Measurements from ENCODE around the gene COL28A1.

The COL28A1 gene

GRCh38 chr7:7516156-7516555 lies 19.5 kb downstream of the COL28A1 start:
- Histone ChIP-seq H3K4me2 (no peak overlapping the region), H3K27ac (no peak overlapping the region), H3K4me3 (IDR thresholded peaks at IDR 0.05; ENCODE audit: insufficient read depth, low read depth, low read length) (no peak overlapping the region), H3K36me3 (ENCODE audit: insufficient read depth) (no peaks in the 10 kb centered on the region), H3K4me1 (ENCODE audit: low read depth, poor library complexity, severe bottlenecking) (no peaks in the 10 kb centered on the region), H3K79me2 (ENCODE audit: insufficient read depth, low read depth) (no peaks in the 10 kb centered on the region), H2AFZ (ENCODE audit: low read depth) (no peak overlapping the region), H4K20me1 (ENCODE audit: insufficient read depth) (no peaks in the 10 kb centered on the region), H3K9ac (no peak overlapping the region), H3K27me3 (ENCODE audit: insufficient read depth, low read depth) (no peaks in the 10 kb centered on the region)
- TF ChIP-seq CTCF (conservative IDR thresholded peaks at IDR 0.05; ENCODE audit: low read depth, low read length): no peak

DNA sequence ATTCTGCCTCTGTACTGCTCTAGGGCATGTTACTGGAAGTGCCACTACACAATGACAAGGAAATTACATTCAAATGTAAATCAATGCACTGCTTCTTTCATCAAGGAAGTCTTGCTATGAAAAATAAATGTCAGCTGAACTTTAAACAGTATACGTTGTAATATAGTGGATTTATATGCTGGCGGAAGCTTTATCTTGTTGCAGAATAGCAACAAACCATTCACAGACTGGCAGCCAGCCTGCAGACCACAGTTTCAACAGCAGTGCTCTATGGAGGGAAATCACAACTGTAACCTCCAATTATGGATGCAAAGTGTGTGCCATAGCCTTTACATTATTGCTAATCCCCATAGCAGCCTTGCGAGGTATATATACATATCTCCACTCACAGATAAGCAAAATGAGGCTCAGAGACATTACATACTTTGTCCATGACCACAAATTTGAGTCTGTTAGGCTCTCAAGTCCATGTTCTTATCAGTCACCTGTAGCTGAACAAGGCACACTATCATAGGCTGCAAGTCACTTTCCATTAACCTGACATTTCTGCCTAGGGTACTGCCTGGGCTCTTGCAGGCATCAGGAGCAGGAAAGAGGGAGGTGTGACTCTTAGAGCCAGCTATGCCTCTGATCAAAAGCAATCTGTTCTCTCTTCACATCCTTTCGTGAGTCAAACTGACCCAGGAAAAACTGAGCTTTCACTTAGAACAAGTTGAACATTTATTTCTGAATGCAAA lies 22.6 kb downstream of the COL28A1 start:
- Histone ChIP-seq H3K79me2 (ENCODE audit: insufficient read depth, low read depth) (no peaks in the 10 kb centered on the region), H3K27me3 (ENCODE audit: insufficient read depth, low read depth) (no peaks in the 10 kb centered on the region), H4K20me1 (ENCODE audit: insufficient read depth) (no peaks in the 10 kb centered on the region), H3K36me3 (ENCODE audit: insufficient read depth) (no peaks in the 10 kb centered on the region), H3K4me1 (ENCODE audit: low read depth, poor library complexity, severe bottlenecking) (no peaks in the 10 kb centered on the region), H3K27ac (no peak overlapping the region), H2AFZ (ENCODE audit: low read depth) (no peak overlapping the region), H3K4me2 (no peak overlapping the region), H3K4me3 (IDR thresholded peaks at IDR 0.05; ENCODE audit: insufficient read depth, low read depth, low read length) (no peak overlapping the region), H3K9ac (no peak overlapping the region)
- no peak for TF ChIP-seq CTCF (conservative IDR thresholded peaks at IDR 0.05; ENCODE audit: low read depth, low read length)

- Histone ChIP-seq H3K4me1 (ENCODE audit: low read depth, poor library complexity, severe bottlenecking) (no peaks in the 10 kb centered on the region), H3K4me3 (IDR thresholded peaks at IDR 0.05; ENCODE audit: insufficient read depth, low read depth, low read length) (no peak overlapping the region), H2AFZ (ENCODE audit: low read depth) (no peak overlapping the region), H3K79me2 (ENCODE audit: insufficient read depth, low read depth) (no peaks in the 10 kb centered on the region), H3K36me3 (ENCODE audit: insufficient read depth) (no peaks in the 10 kb centered on the region), H3K4me2 (no peak overlapping the region), H3K27ac (no peak overlapping the region), H3K27me3 (ENCODE audit: insufficient read depth, low read depth) (no peaks in the 10 kb centered on the region), H4K20me1 (ENCODE audit: insufficient read depth) (no peaks in the 10 kb centered on the region), H3K9ac (no peak overlapping the region)
- TF ChIP-seq CTCF (conservative IDR thresholded peaks at IDR 0.05; ENCODE audit: low read depth, low read length): no peak
Measured at GRCh38 chr7:7510794-7511193, 24.9 kb downstream of the COL28A1 start.

DNA sequence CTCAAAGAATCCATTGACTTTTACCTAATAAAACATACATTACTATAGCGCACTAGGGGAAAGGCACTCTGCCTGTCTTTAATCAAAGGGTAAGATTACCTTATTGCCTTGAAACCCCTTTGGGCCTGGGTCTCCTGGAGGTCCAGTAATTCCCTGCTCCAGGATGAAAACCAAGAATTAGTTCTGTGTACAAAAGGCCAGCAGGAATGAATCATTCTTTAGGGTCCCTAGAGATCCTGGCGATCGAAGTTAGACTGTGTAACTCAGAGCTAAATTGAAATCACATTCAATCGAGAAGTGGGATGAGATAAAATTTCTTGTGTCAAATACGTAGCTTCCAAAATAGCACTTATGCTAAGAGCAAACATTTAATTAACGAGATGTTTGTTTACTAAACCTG lies 29.8 kb downstream of the COL28A1 start:
- no peak for TF ChIP-seq CTCF (conservative IDR thresholded peaks at IDR 0.05; ENCODE audit: low read depth, low read length)
- no peak overlapping the region for H3K4me2 ChIP-seq

More for the DNA sequence above, 29.8 kb downstream of the COL28A1 start:
- Histone ChIP-seq H3K27me3 (ENCODE audit: insufficient read depth, low read depth) (no peaks in the 10 kb centered on the region), H3K79me2 (ENCODE audit: insufficient read depth, low read depth) (no peaks in the 10 kb centered on the region), H3K36me3 (ENCODE audit: insufficient read depth) (no peaks in the 10 kb centered on the region), H4K20me1 (ENCODE audit: insufficient read depth) (no peaks in the 10 kb centered on the region), H3K27ac (no peak overlapping the region), H3K4me3 (IDR thresholded peaks at IDR 0.05; ENCODE audit: insufficient read depth, low read depth, low read length) (no peak overlapping the region), H3K9ac (no peak overlapping the region), H3K4me1 (ENCODE audit: low read depth, poor library complexity, severe bottlenecking) (no peaks in the 10 kb centered on the region), H2AFZ (ENCODE audit: low read depth) (no peak overlapping the region)
